Activated T-cell treated with anti-CD3 and anti-CD28 coated beads for 24 hours (primary cell): ENCODE data around the gene ZNF341.
"Not testable (repeated sequence)": the region's sequence is repeated elsewhere in the genome, so short reads cannot be mapped to it uniquely, and the experiment has no call there.

Source experiments
- DNase-seq: peaks from one replicate; pipeline ENCODE4 v3.0.0-alpha.2; 2020; ENCODE audit warnings: low read depth

The ZNF341 gene

GRCh38 chr20:33731693-33732165, at the start of gene ZNF341:
TSS of gene ZNF341 (plus strand) at chr20:33731996. CDS start at chr20:33732022, 26 bp downstream.
- peak; percentile 82 for DNase-seq

- no peak for DNase-seq
These were observed 47.1 kb upstream of the ZNF341 start for GRCh38 chr20:33684533-33685327.

GRCh38 chr20:33685328-33686099, 46.3 kb upstream of the ZNF341 start:
- peak; percentile 65 for DNase-seq

- DNase-seq = peak; percentile 95
These were observed 45.5 kb upstream of the ZNF341 start, which contains the start of gene E2F1 for GRCh38 chr20:33686100-33686983. TSS of gene E2F1 (minus strand) at chr20:33686385. CDS start at chr20:33686264, 121 bp downstream.

- no peak for DNase-seq
These were observed 44.8 kb upstream of the ZNF341 start for GRCh38 chr20:33686984-33687366.

GRCh38 chr20:33687370-33687915, 44.4 kb upstream of the ZNF341 start:
- no peak for DNase-seq

- DNase-seq = no peak
These were observed 43.5 kb upstream of the ZNF341 start for GRCh38 chr20:33687993-33688937.

- no peak for DNase-seq
These were observed 42.8 kb upstream of the ZNF341 start for GRCh38 chr20:33688938-33689424.

- DNase-seq = no peak
These were observed 42.3 kb upstream of the ZNF341 start for GRCh38 chr20:33689493-33689892.

- no peak for DNase-seq
These were observed 41.8 kb upstream of the ZNF341 start for GRCh38 chr20:33689973-33690372.

- DNase-seq = no peak
These were observed 38.5 kb upstream of the ZNF341 start for GRCh38 chr20:33693289-33693688.

- no peak for DNase-seq
These were observed 37.8 kb upstream of the ZNF341 start for GRCh38 chr20:33693741-33694638.

GRCh38 chr20:33694639-33695012, 37.2 kb upstream of the ZNF341 start:
- DNase-seq = no peak

- DNase-seq = no peak
These were observed 35.3 kb upstream of the ZNF341 start for GRCh38 chr20:33696448-33696847.

- DNase-seq = no peak
These were observed 34.7 kb upstream of the ZNF341 start for GRCh38 chr20:33697129-33697528.

- not testable (repeated sequence) for DNase-seq
These were observed 32.8 kb upstream of the ZNF341 start for GRCh38 chr20:33698966-33699365.

GRCh38 chr20:33700696-33701441, 30.9 kb upstream of the ZNF341 start:
- not testable (repeated sequence) for DNase-seq

- no peak for DNase-seq
These were observed 30.0 kb upstream of the ZNF341 start for GRCh38 chr20:33701629-33702450.
